ENCODE results near the gene RNASE3.
"Not testable (repeated sequence)": the region's sequence is repeated elsewhere in the genome, so short reads cannot be mapped to it uniquely, and the experiment has no call there.

The RNASE3 gene

GRCh38 chr14:20891126-20891825 lies at the start of gene RNASE3:
TSS of gene RNASE3 (plus strand) at chr14:20891385. CDS start at chr14:20891687, 302 bp downstream.
- not testable (repeated sequence) for H3K27me3 Mint-ChIP-seq (ENCODE audit: low read depth); H3K27ac Mint-ChIP-seq

DNA sequence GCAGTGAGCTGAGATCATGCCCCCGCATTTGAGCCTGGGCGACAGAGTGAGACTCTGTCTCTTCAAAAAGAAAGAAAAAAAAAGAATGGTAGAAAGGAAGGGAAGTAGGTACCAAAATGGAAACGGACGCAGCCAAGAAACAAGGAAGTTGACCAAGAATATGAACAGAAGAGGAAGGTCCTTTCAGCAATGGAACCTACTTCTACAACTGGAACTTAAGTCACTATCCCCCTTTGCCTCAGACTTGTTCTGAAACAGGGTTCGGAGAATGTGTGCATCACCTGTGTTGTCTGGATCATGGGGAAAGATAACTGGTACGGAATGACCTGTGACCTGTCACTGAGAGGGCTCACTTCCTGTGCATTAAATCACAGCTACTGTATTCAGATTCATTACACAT lies 44.6 kb upstream of the RNASE3 start:
- Mint-ChIP-seq H3K9me3 (no peaks in the 10 kb centered on the region), H3K27ac (no peak overlapping the region), H3K4me3 (no peak overlapping the region), H3K27me3 (ENCODE audit: low read depth) (peaks cover 12% of the 10 kb centered on the region), H3K36me3 (ENCODE audit: low read depth) (no peaks in the 10 kb centered on the region), H3K4me1 (ENCODE audit: low read depth) (no peaks in the 10 kb centered on the region)
- no peak for DNase-seq (ENCODE audit: low spot score)

More at GRCh38 chr14:20891126-20891825, at the start of gene RNASE3:
- H3K4me1 Mint-ChIP-seq (ENCODE audit: low read depth); H3K36me3 Mint-ChIP-seq (ENCODE audit: low read depth); H3K4me3 Mint-ChIP-seq; DNase-seq (ENCODE audit: low spot score); H3K9me3 Mint-ChIP-seq: not testable (repeated sequence)

GRCh38 chr14:20848316-20848954 lies 42.8 kb upstream of the RNASE3 start:
- no peak overlapping the region for H3K27ac Mint-ChIP-seq
- no peaks in the 10 kb centered on the region for H3K9me3 Mint-ChIP-seq
- H3K36me3 Mint-ChIP-seq (ENCODE audit: low read depth), result no peaks in the 10 kb centered on the region
- peaks cover 10% of the 10 kb centered on the region for H3K27me3 Mint-ChIP-seq (ENCODE audit: low read depth)
- no peak for DNase-seq (ENCODE audit: low spot score)
- no peaks in the 10 kb centered on the region for H3K4me1 Mint-ChIP-seq (ENCODE audit: low read depth)
- no peak overlapping the region for H3K4me3 Mint-ChIP-seq

DNA sequence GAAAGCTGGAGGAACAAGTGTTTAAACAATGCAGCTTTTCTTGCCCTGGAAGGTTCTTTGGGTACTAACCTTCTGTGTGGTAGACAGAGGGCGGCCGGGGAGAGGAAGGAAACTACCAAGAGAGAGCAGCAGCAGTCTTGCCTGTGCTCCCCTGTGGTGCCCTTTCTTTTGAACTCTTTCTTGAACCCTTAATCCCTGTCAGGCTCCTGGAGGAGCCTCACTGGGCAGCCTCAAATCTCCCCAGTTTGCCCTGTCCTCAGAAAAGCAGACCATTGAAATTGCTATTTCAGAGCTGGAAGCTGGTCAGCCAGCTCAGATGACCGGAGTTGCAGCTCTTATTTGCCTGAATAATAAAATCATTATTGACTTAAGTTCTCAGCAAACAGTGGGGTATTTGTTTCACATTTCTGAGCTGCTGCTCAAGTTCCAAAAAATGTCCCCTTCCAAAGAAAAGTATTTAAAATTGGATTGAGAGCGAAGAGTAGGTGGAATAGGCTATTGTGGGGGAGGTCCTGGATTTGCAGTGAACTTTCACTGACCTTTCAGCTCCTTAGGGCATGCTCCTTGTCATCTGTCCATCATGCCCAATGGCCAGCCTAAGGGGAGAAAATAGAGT lies 42.1 kb upstream of the RNASE3 start:
- Mint-ChIP-seq H3K27me3 (ENCODE audit: low read depth) (peaks cover 14% of the 10 kb centered on the region), H3K4me3 (no peak overlapping the region), H3K36me3 (ENCODE audit: low read depth) (no peaks in the 10 kb centered on the region), H3K27ac (no peak overlapping the region), H3K4me1 (ENCODE audit: low read depth) (no peaks in the 10 kb centered on the region), H3K9me3 (no peaks in the 10 kb centered on the region)
- no peak for DNase-seq (ENCODE audit: low spot score)

- Mint-ChIP-seq H3K27ac (no peak overlapping the region), H3K4me3 (no peak overlapping the region), H3K9me3 (no peaks in the 10 kb centered on the region), H3K27me3 (ENCODE audit: low read depth) (peaks cover 17% of the 10 kb centered on the region), H3K4me1 (ENCODE audit: low read depth) (peaks cover 1% of the 10 kb centered on the region), H3K36me3 (ENCODE audit: low read depth) (no peaks in the 10 kb centered on the region)
- no peak for DNase-seq (ENCODE audit: low spot score)
Measured at GRCh38 chr14:20853042-20853441, 38.1 kb upstream of the RNASE3 start.

DNA sequence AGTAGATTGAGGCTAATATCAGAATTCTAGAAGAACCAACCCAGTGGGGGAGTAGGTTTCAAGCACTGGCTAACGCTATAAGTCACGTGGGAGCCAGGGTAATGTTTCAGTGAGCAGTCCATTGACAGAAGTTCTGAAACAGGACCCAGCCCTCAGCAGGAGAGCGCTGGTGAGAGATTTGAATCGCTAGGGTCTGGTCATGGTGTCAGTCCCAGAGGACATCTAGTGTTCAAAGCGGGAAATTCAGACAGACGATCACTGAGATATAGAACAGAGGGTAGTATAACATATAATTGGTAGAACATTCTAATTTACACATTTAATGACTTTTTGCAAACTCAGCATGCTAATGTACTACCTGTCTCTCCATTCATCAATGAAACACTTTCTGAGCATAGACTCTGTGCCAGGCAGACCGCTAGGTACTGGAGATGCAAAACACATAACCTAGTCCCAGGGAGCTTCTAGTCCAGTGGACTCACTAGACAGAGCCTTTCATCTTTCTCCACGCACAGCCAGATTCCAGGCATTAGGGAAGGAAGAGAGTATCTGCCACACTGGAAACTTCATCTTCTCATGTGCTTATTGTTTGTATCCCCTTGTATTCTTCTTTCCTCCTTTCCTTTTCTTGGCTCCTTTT lies 35.4 kb upstream of the RNASE3 start:
- Mint-ChIP-seq H3K36me3 (ENCODE audit: low read depth) (no peaks in the 10 kb centered on the region), H3K27me3 (ENCODE audit: low read depth) (peaks cover 16% of the 10 kb centered on the region), H3K27ac (no peak overlapping the region), H3K4me1 (ENCODE audit: low read depth) (peaks cover 1% of the 10 kb centered on the region), H3K4me3 (no peak overlapping the region), H3K9me3 (no peaks in the 10 kb centered on the region)
- DNase-seq (ENCODE audit: low spot score), result peak; percentile 10

GRCh38 chr14:20857207-20857606 lies 34.0 kb upstream of the RNASE3 start:
- Mint-ChIP-seq H3K36me3 (ENCODE audit: low read depth) (no peaks in the 10 kb centered on the region), H3K9me3 (no peaks in the 10 kb centered on the region), H3K4me1 (ENCODE audit: low read depth) (peaks cover 1% of the 10 kb centered on the region), H3K4me3 (no peak overlapping the region), H3K27ac (no peak overlapping the region), H3K27me3 (ENCODE audit: low read depth) (peaks cover 19% of the 10 kb centered on the region)
- DNase-seq (ENCODE audit: low spot score), result no peak

GRCh38 chr14:20857630-20858261 lies 33.4 kb upstream of the RNASE3 start:
- Mint-ChIP-seq H3K9me3 (no peaks in the 10 kb centered on the region), H3K36me3 (ENCODE audit: low read depth) (no peaks in the 10 kb centered on the region), H3K27ac (no peak overlapping the region), H3K4me3 (no peak overlapping the region), H3K27me3 (ENCODE audit: low read depth) (peaks cover 21% of the 10 kb centered on the region), H3K4me1 (ENCODE audit: low read depth) (peaks cover 1% of the 10 kb centered on the region)
- DNase-seq (ENCODE audit: low spot score), result peak; percentile 55

DNA sequence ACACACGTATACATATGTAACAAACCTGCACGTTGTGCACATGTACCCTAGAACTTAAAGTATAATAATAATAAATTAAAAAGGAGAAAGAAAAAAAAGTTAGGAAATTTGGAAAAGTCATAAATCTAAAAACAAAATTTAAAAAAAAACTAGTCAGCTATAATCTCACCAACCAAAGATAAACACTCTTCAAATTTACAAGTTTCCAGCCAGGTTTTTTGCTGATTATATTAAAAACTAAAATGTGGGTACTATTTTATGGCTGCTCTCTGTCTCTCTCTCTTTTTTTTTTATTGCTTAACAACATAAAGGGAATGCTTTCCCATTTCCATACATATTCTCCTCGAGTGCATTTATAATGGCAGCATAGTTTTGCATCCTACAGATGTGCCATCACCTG lies 25.0 kb upstream of the RNASE3 start:
- Mint-ChIP-seq H3K4me3 (no peak overlapping the region), H3K27ac (no peak overlapping the region), H3K36me3 (ENCODE audit: low read depth) (no peaks in the 10 kb centered on the region), H3K27me3 (ENCODE audit: low read depth) (peaks cover 34% of the 10 kb centered on the region), H3K4me1 (ENCODE audit: low read depth) (no peaks in the 10 kb centered on the region), H3K9me3 (no peaks in the 10 kb centered on the region)
- no peak for DNase-seq (ENCODE audit: low spot score)

- no peaks in the 10 kb centered on the region for H3K4me1 Mint-ChIP-seq (ENCODE audit: low read depth)
- H3K27me3 Mint-ChIP-seq (ENCODE audit: low read depth), result peaks cover 37% of the 10 kb centered on the region
- DNase-seq (ENCODE audit: low spot score), result no peak
Measured at GRCh38 chr14:20866963-20867362, 24.2 kb upstream of the RNASE3 start.

DNA sequence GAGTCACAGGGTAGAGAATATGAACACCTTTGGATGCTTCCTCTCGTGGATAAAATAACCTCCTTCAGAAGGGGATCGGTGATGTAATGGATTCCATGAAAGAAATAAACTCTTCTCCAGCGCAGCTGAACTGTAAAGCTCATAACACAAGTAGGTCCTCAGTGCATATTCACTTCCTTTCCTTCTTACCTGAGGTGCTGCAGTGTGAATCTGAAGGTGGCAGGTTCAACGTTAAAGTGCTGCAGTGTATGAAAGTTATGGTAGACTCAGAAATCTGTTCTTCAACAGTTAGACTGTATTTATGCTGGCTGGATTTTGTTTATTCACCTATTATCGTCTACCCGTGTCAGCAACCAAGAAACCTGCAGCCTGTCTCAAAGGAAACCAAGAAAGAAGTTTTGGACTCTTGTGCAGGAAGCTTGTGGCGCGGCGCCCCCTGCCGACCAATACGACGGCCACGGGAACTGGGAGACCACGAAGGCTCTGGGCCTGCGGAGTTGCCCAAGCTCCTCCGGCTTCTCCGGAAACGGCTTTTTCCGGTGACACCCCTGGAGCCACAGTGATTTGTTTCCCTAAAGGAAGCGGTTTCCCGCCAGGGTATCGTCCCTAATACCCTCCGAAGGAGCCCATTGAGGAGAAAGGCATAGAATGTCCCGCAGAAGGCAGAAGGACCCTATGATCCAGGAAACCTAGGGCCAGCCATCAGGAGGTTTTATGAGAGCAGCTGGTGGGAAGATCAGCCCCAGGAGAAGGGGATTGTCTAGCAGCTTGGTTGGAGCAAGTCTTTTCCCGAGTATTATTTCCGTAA lies 17.6 kb upstream of the RNASE3 start:
- Mint-ChIP-seq H3K27me3 (ENCODE audit: low read depth) (peaks cover 22% of the 10 kb centered on the region), H3K4me1 (ENCODE audit: low read depth) (peaks cover 14% of the 10 kb centered on the region), H3K9me3 (no peaks in the 10 kb centered on the region), H3K27ac (no peak overlapping the region), H3K36me3 (ENCODE audit: low read depth) (no peaks in the 10 kb centered on the region), H3K4me3 (peak overlapping the region; percentile 41)
- DNase-seq (ENCODE audit: low spot score), result peak; percentile 75

More at GRCh38 chr14:20866963-20867362, 24.2 kb upstream of the RNASE3 start:
- no peaks in the 10 kb centered on the region for H3K9me3 Mint-ChIP-seq
- H3K4me3 Mint-ChIP-seq, result no peak overlapping the region
- no peak overlapping the region for H3K27ac Mint-ChIP-seq
- no peaks in the 10 kb centered on the region for H3K36me3 Mint-ChIP-seq (ENCODE audit: low read depth)

DNA sequence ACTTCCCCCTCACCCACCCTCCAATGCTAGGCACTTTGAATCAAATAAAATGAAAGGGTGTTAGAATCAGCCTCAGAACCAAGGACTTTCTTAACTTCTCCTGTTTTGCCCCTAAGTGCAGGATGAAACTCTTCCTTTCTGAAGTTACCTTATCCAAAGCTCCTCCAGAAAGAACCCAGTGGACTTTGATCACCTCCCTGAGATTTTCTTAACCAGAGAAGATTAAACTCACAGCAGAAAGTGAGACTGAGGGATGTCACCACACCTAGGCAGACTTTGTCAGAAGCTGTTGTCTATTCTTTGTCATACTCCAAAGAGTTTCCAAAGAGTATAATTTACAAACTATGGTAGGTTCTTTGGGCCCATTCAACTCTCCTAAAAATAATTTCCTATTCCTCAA lies 14.2 kb upstream of the RNASE3 start:
- peaks cover 20% of the 10 kb centered on the region for H3K4me1 Mint-ChIP-seq (ENCODE audit: low read depth)
- no peaks in the 10 kb centered on the region for H3K36me3 Mint-ChIP-seq (ENCODE audit: low read depth)
- H3K27ac Mint-ChIP-seq, result no peak overlapping the region
- DNase-seq (ENCODE audit: low spot score), result no peak
- H3K4me3 Mint-ChIP-seq, result no peak overlapping the region
- H3K9me3 Mint-ChIP-seq, result no peaks in the 10 kb centered on the region
- H3K27me3 Mint-ChIP-seq (ENCODE audit: low read depth), result peaks cover 12% of the 10 kb centered on the region

- H3K27ac Mint-ChIP-seq, result no peak overlapping the region
- H3K27me3 Mint-ChIP-seq (ENCODE audit: low read depth), result peaks cover 9% of the 10 kb centered on the region
- peaks cover 12% of the 10 kb centered on the region for H3K4me1 Mint-ChIP-seq (ENCODE audit: low read depth)
- H3K9me3 Mint-ChIP-seq, result no peaks in the 10 kb centered on the region
- DNase-seq (ENCODE audit: low spot score), result no peak
- H3K4me3 Mint-ChIP-seq, result no peak overlapping the region
- H3K36me3 Mint-ChIP-seq (ENCODE audit: low read depth), result no peaks in the 10 kb centered on the region
Measured at GRCh38 chr14:20878695-20879094, 12.5 kb upstream of the RNASE3 start.
